Measurements from ENCODE around the gene KDM1A.

The KDM1A gene

GRCh38 chr1:23019094-23019862, at the start of gene KDM1A:
Gene KDM1A (plus strand): TSS chr1:23019468. CDS start chr1:23019597, 129 bp downstream.
- TF ChIP-seq CTCF (IDR thresholded peaks at IDR 0.05; ENCODE audit: low read depth, low read length): peak; percentile 24; the same call in 1 of the 2 replicates
- H3K4me3 ChIP-seq (ENCODE audit: low read depth, low read length): peak within 1 kb of the TSS; percentile 93

- H3K4me3 ChIP-seq (ENCODE audit: low read depth, low read length): no peak overlapping the region
- no peak for TF ChIP-seq CTCF (IDR thresholded peaks at IDR 0.05; ENCODE audit: low read depth, low read length)
These were observed 49.2 kb upstream of the KDM1A start for GRCh38 chr1:22970096-22970495.

- no peak overlapping the region for H3K4me3 ChIP-seq (ENCODE audit: low read depth, low read length)
- TF ChIP-seq CTCF (IDR thresholded peaks at IDR 0.05; ENCODE audit: low read depth, low read length): no peak
These were observed 48.1 kb upstream of the KDM1A start for GRCh38 chr1:22971161-22971560.

GRCh38 chr1:22971611-22972405, 47.5 kb upstream of the KDM1A start:
- TF ChIP-seq CTCF (IDR thresholded peaks at IDR 0.05; ENCODE audit: low read depth, low read length): no peak
- no peak overlapping the region for H3K4me3 ChIP-seq (ENCODE audit: low read depth, low read length)

GRCh38 chr1:22972760-22973159, 46.5 kb upstream of the KDM1A start, which contains the start of gene LACTBL1:
Gene LACTBL1 (minus strand): TSS chr1:22972866. CDS start chr1:22972316, 550 bp downstream.
- TF ChIP-seq CTCF (IDR thresholded peaks at IDR 0.05; ENCODE audit: low read depth, low read length): no peak
- no peak within 1 kb of the TSS for H3K4me3 ChIP-seq (ENCODE audit: low read depth, low read length)

GRCh38 chr1:22975694-22976093, 43.6 kb upstream of the KDM1A start:
- no peak for TF ChIP-seq CTCF (IDR thresholded peaks at IDR 0.05; ENCODE audit: low read depth, low read length)
- no peak overlapping the region for H3K4me3 ChIP-seq (ENCODE audit: low read depth, low read length)

- no peak for TF ChIP-seq CTCF (IDR thresholded peaks at IDR 0.05; ENCODE audit: low read depth, low read length)
- no peak overlapping the region for H3K4me3 ChIP-seq (ENCODE audit: low read depth, low read length)
These were observed 43.2 kb upstream of the KDM1A start for GRCh38 chr1:22976127-22976460.

All from WI38 (cell line).